SU-DHL-6 (cell line): ENCODE data around the gene PDCD5.

ENCODE experiments used
- CTCF ChIP-seq: fragments of 200-600 bp; sonication (generic); IDR thresholded peaks from one replicate; pipeline ENCODE4 v1.5.1; 2017; ENCODE audit warnings: antibody characterized with exemption, mild to moderate bottlenecking, low read length, moderate library complexity; ENCODE audit not compliant: insufficient read depth, poor library complexity, severe bottlenecking
- EZH2phosphoT487 ChIP-seq: fragments of 200-600 bp; sonication (generic), shearing (Covaris generic); conservative IDR thresholded peaks from 2 replicates; pipeline ENCODE4 v1.6.1; 2018; ENCODE audit warnings: mild to moderate bottlenecking, antibody characterized with exemption, low read length, moderate library complexity, mixed read lengths

- TF ChIP-seq CTCF = no peak
- TF ChIP-seq EZH2phosphoT487 = no peak
Measured at GRCh38 chr19:32599258-32599657, 18.3 kb downstream of the PDCD5 start.
